GM23248 (cell line): Measurements from ENCODE around the gene FBLN2. TPM values are rescaled to one million over a fixed set of nuclear protein-coding genes. Genes with fewer than 3 reads are reported as not detected.

Experiments
- DNase-seq: peaks from one replicate; pipeline ENCODE4 v3.0.0-alpha.2; 2015
- H2AFZ ChIP-seq: fragments of 200-600 bp; sonication (generic); 2 replicates; pipeline ENCODE4 v1.6.1; 2016; ENCODE audit warnings: antibody characterized with exemption
- H3F3A ChIP-seq: fragments of 200-600 bp; sonication (generic); 2 replicates; pipeline ENCODE4 v1.6.1; 2016; ENCODE audit warnings: mild to moderate bottlenecking, antibody characterized with exemption, mixed run types; ENCODE audit not compliant: insufficient read depth
- H3K27ac ChIP-seq: fragments of 200-600 bp; sonication (generic); 2 replicates; pipeline ENCODE4 v1.5.1; 2016; ENCODE audit warnings: mild to moderate bottlenecking
- H3K27me3 ChIP-seq: fragments of 200-600 bp; sonication (generic); replicated peaks from 2 replicates; pipeline ENCODE4 v1.6.1; 2016; ENCODE audit warnings: mild to moderate bottlenecking; ENCODE audit not compliant: insufficient read depth
- H3K36me3 ChIP-seq: fragments of 200-600 bp; sonication (generic); 2 replicates; pipeline ENCODE4 v1.6.1; 2016; ENCODE audit warnings: low read depth, mild to moderate bottlenecking
- H3K4me1 ChIP-seq: fragments of 200-600 bp; sonication (generic); 2 replicates; pipeline ENCODE4 v1.6.1; 2016; ENCODE audit warnings: mild to moderate bottlenecking; ENCODE audit not compliant: insufficient read depth
- H3K4me2 ChIP-seq: fragments of 200-600 bp; sonication (generic); one replicate; pipeline ENCODE4 v1.6.1; 2016; ENCODE audit warnings: mild to moderate bottlenecking; ENCODE audit not compliant: unreplicated experiment
- H3K4me3 ChIP-seq: fragments of 200-600 bp; sonication (generic); 2 replicates; pipeline ENCODE4 v1.5.1; 2016; ENCODE audit warnings: mild to moderate bottlenecking
- H3K79me2 ChIP-seq: fragments of 200-600 bp; sonication (generic); 2 replicates; pipeline ENCODE4 v1.6.1; 2016; ENCODE audit warnings: mild to moderate bottlenecking; ENCODE audit not compliant: insufficient read depth
- H3K9ac ChIP-seq: fragments of 200-600 bp; sonication (generic); 2 replicates; pipeline ENCODE4 v1.6.1; 2016; ENCODE audit warnings: mild to moderate bottlenecking
- H3K9me2 ChIP-seq: fragments of 200-600 bp; sonication (generic); 2 replicates; pipeline ENCODE4 v1.6.1; 2016; ENCODE audit warnings: mixed run types, mild to moderate bottlenecking, moderate library complexity; ENCODE audit not compliant: insufficient read depth
- H3K9me3 ChIP-seq: fragments of 200-600 bp; sonication (generic); one replicate; pipeline ENCODE4 v1.6.1; 2017; ENCODE audit warnings: low read depth
- H4K20me1 ChIP-seq: fragments of 200-600 bp; sonication (generic); 2 replicates; pipeline ENCODE4 v1.6.0; 2016; ENCODE audit not compliant: insufficient read depth
- EZH2 ChIP-seq: fragments of 200-600 bp; sonication (generic); IDR thresholded peaks from 2 replicates; pipeline ENCODE4 v1.6.1; 2018; ENCODE audit warnings: antibody characterized with exemption, mild to moderate bottlenecking; ENCODE audit not compliant: insufficient read depth, poor library complexity, severe bottlenecking
- EZH2phosphoT487 ChIP-seq: fragments of 200-600 bp; sonication (generic); IDR thresholded peaks from 2 replicates; pipeline ENCODE4 v1.6.1; 2018; ENCODE audit warnings: antibody characterized with exemption, moderate library complexity, mild to moderate bottlenecking, low read depth; ENCODE audit not compliant: insufficient read depth
- WGBS, 2 experiments: methylation state at CpG; one replicate each; pipeline ENCODE4 v1.1.6; 2015 to 2017; ENCODE audit warnings: low lambda C conversion rate in 2 of 2, low coverage in 1 of 2; ENCODE audit errors: missing lambda C conversion rate in 2 of 2; 5-methylcytosine and 5-hydroxymethylcytosine counted together
- in situ Hi-C: fragments of 300-500 bp; cut with MboI; formaldehyde crosslinking; loops from 2 replicates; pipeline ENCODE4 v1.15.0; 2020
- polyA plus RNA-seq: library from polyadenylated mRNA; unstranded; fragments of >200 nt; fragmentation: Nextera tagmentation; extraction: Ambion mirVana; gene quantifications from 2 replicates; pipeline ENCODE4 v1.2.1, GENCODE V29; 2016
- total RNA-seq: library from RNA; depleted of rRNA; stranded (reverse); fragments of >200 nt; shearing (Covaris generic); gene quantifications from 2 replicates; pipeline ENCODE4 v1.2.3, GENCODE V29; 2014

The FBLN2 gene
- total and polyA plus RNA-seq, 2 experiments from 2014 or later, result 447 to 636 TPM

GRCh38 chr3:13584427-13584891, 35.5 kb downstream of the FBLN2 start:
- peaks cover 64% of the 10 kb centered on the region for H3K79me2 ChIP-seq
- no peak overlapping the region for H2AFZ ChIP-seq
- H3K27me3 ChIP-seq, result no peaks in the 10 kb centered on the region
- in situ Hi-C loops, result no loop called here
- no peaks in the 10 kb centered on the region for H3K9me3 ChIP-seq
- TF ChIP-seq EZH2phosphoT487 (no peak), EZH2 (no peak)
- H3F3A ChIP-seq, result peaks cover 8% of the 10 kb centered on the region
- no peaks in the 10 kb centered on the region for H4K20me1 ChIP-seq
- H3K4me2 ChIP-seq, result no peak overlapping the region
- no peak overlapping the region for H3K4me3 ChIP-seq
- no peaks in the 10 kb centered on the region for H3K9me2 ChIP-seq
- no peak overlapping the region for H3K9ac ChIP-seq
- no peak for DNase-seq
- no peaks in the 10 kb centered on the region for H3K36me3 ChIP-seq
- H3K27ac ChIP-seq, result no peak overlapping the region
- 0 out of 2 replicates have a peak, but pooled peaks cover 6% of the 10 kb centered on the region for H3K4me1 ChIP-seq
- WGBS, 2 experiments, result 95 to 98% methylated on average over 8 of the region's 8 CpGs

- TF ChIP-seq EZH2phosphoT487 (no peak), EZH2 (no peak)
- Histone ChIP-seq H3K4me3 (no peak overlapping the region), H2AFZ (no peak overlapping the region), H3F3A (peaks cover 4% of the 10 kb centered on the region; the same call in 1 of the 2 replicates), H4K20me1 (no peaks in the 10 kb centered on the region), H3K27me3 (no peaks in the 10 kb centered on the region), H3K4me2 (no peak overlapping the region), H3K9me2 (no peaks in the 10 kb centered on the region), H3K27ac (no peak overlapping the region), H3K9me3 (no peaks in the 10 kb centered on the region), H3K4me1 (0 out of 2 replicates have a peak, but pooled peaks cover 6% of the 10 kb centered on the region), H3K79me2 (peaks cover 64% of the 10 kb centered on the region), H3K36me3 (no peaks in the 10 kb centered on the region), H3K9ac (no peak overlapping the region)
- WGBS, 2 experiments, result 90 to 93% methylated on average over 5 of the region's 5 CpGs
- in situ Hi-C loops, result no loop called here
- no peak for DNase-seq
These were observed 36.0 kb downstream of the FBLN2 start for GRCh38 chr3:13584901-13585300.

GRCh38 chr3:13587442-13587841, 38.5 kb downstream of the FBLN2 start:
- Histone ChIP-seq H3K79me2 (peaks cover 54% of the 10 kb centered on the region), H3K9me3 (no peaks in the 10 kb centered on the region), H3K27me3 (no peaks in the 10 kb centered on the region), H3K9ac (no peak overlapping the region), H4K20me1 (no peaks in the 10 kb centered on the region), H3K27ac (no peak overlapping the region), H2AFZ (no peak overlapping the region), H3K4me2 (no peak overlapping the region), H3K4me3 (no peak overlapping the region), H3F3A (peaks cover 17% of the 10 kb centered on the region), H3K36me3 (no peaks in the 10 kb centered on the region), H3K4me1 (peaks cover 11% of the 10 kb centered on the region; the same call in 1 of the 2 replicates), H3K9me2 (no peaks in the 10 kb centered on the region)
- in situ Hi-C loops, result no loop called here
- 77 to 78% methylated on average over 3 of the region's 3 CpGs for WGBS, 2 experiments
- TF ChIP-seq EZH2 (no peak), EZH2phosphoT487 (no peak)
- no peak for DNase-seq

- Histone ChIP-seq H3K4me3 (no peak overlapping the region), H3K79me2 (peaks cover 54% of the 10 kb centered on the region), H3K9me3 (no peaks in the 10 kb centered on the region), H3F3A (peaks cover 17% of the 10 kb centered on the region), H3K27ac (no peak overlapping the region), H3K9ac (no peak overlapping the region), H3K4me2 (no peak overlapping the region), H2AFZ (no peak overlapping the region), H3K27me3 (no peaks in the 10 kb centered on the region), H4K20me1 (no peaks in the 10 kb centered on the region), H3K9me2 (no peaks in the 10 kb centered on the region), H3K36me3 (no peaks in the 10 kb centered on the region), H3K4me1 (peaks cover 11% of the 10 kb centered on the region; the same call in 1 of the 2 replicates)
- WGBS, 2 experiments, result 81 to 85% methylated on average over 16 of the region's 16 CpGs
- DNase-seq, result no peak
- in situ Hi-C loops, result no loop called here
- TF ChIP-seq EZH2phosphoT487 (no peak), EZH2 (no peak)
These were observed 39.3 kb downstream of the FBLN2 start for GRCh38 chr3:13588221-13588701.
